Measurements from ENCODE around the gene AKAP6. TPM values are rescaled to one million over a fixed set of nuclear protein-coding genes. Genes with fewer than 3 reads are reported as not detected.

Gene AKAP6
- total RNA-seq, 2 experiments from 2014 or later, result 0.62 to 0.67 TPM

DNA sequence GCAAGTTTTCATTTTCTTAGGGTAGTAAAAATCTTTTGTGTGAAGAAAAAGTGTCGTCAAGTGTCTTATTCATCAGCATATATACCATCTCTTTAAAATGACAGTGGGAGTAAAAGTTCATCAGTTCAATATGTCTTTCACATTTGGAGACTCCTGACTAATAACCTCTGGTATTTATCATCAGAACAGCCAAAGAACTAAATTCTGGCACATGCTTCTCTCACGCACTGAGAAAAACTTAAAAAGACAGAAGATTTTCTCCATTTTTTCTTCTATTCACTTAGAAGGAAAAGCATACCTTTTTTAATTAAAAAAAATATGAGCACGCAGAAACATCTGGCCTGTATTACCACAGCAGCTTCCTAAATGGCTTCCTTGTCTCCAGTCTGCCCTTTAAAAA is 265.7 kb downstream of the AKAP6 start:
- no peaks in the 10 kb centered on the region for H3K9me3 Mint-ChIP-seq
- CTCF ChIA-PET, result no interaction called here
- H3K4me1 Mint-ChIP-seq, result no peaks in the 10 kb centered on the region
- POLR2A ChIA-PET, result no interaction called here
- no peak overlapping the region for H3K4me3 Mint-ChIP-seq
- no peak for DNase-seq
- H3K27me3 Mint-ChIP-seq, result no peaks in the 10 kb centered on the region
- no peaks in the 10 kb centered on the region for H3K36me3 Mint-ChIP-seq (ENCODE audit: low read depth)
- no peak overlapping the region for H3K27ac Mint-ChIP-seq

DNA sequence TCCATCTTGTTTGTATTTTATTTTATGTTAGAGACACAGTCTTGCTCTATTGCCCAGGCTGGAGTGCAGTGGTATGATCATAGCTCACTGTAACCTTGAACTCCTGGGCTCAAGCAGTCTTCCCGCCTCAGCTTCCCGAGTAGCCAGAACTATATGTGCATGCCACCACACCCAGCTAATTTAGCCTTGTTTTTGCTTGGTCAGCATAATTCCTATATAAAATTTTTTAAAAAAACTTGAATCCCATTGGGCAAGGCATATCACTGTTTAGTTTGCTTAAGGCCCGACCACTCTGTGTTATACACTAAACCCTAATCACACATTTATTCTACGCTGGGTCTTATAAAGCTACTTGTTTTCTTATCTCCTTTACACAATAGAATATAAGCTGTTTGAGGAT is 266.4 kb downstream of the AKAP6 start:
- Mint-ChIP-seq H3K36me3 (ENCODE audit: low read depth) (no peaks in the 10 kb centered on the region), H3K4me3 (no peak overlapping the region), H3K27me3 (no peaks in the 10 kb centered on the region), H3K9me3 (no peaks in the 10 kb centered on the region), H3K27ac (no peak overlapping the region), H3K4me1 (no peaks in the 10 kb centered on the region)
- no peak for DNase-seq
- CTCF ChIA-PET, result no interaction called here
- POLR2A ChIA-PET, result interaction anchor here (0.5 kb wide), 1 partner anchor 1060 kb away, joined by 3 read pairs; no protein-coding TSS in a partner anchor

DNA sequence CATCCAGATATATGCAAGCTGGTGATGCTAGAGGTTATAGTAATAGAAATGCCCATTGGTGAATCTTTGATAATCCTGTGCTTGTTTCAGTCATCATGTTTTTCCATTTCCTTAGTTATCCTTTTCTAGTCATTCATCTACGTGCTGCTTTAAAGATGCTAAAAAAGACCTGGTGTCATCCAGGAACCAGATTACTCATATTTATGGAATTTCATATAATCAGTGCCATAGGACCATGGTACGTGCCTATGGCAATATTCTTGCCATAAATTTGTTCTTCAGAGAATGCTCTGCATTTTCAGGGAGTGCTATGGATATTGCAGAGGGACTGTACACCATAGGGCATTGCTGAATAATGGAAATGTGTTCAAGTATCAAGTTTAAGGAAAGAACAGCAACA is 267.3 kb downstream of the AKAP6 start:
- no peak overlapping the region for H3K27ac Mint-ChIP-seq
- no peaks in the 10 kb centered on the region for H3K27me3 Mint-ChIP-seq
- no peak overlapping the region for H3K4me3 Mint-ChIP-seq
- no peak for DNase-seq
- CTCF ChIA-PET, result no interaction called here
- H3K36me3 Mint-ChIP-seq (ENCODE audit: low read depth), result no peaks in the 10 kb centered on the region
- H3K4me1 Mint-ChIP-seq, result no peaks in the 10 kb centered on the region
- POLR2A ChIA-PET, result no interaction called here
- H3K9me3 Mint-ChIP-seq, result no peaks in the 10 kb centered on the region

DNA sequence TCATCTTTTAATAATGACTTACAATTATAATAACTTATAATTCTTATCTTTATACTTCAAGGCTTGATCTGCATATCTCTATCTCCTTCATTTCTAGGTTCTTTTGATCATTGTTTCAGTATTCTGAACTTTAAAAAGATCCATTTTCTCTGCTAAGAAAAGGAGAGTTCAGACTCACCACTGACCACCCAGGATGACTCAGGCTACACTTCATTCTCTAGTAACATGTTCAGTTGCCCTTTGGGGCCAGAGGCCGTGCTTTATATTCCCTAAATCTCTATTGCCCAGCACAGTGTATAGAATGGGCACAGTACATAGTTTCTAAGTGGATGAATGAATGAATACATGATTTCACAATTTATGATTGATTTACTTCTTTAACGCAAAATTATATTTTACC is 268.7 kb downstream of the AKAP6 start:
- CTCF ChIA-PET, result no interaction called here
- no peaks in the 10 kb centered on the region for H3K36me3 Mint-ChIP-seq (ENCODE audit: low read depth)
- H3K27ac Mint-ChIP-seq, result no peak overlapping the region
- no peaks in the 10 kb centered on the region for H3K9me3 Mint-ChIP-seq
- H3K27me3 Mint-ChIP-seq, result peaks cover under 1% of the 10 kb centered on the region
- POLR2A ChIA-PET, result no interaction called here
- DNase-seq, result no peak
- H3K4me3 Mint-ChIP-seq, result no peak overlapping the region
- no peaks in the 10 kb centered on the region for H3K4me1 Mint-ChIP-seq

DNA sequence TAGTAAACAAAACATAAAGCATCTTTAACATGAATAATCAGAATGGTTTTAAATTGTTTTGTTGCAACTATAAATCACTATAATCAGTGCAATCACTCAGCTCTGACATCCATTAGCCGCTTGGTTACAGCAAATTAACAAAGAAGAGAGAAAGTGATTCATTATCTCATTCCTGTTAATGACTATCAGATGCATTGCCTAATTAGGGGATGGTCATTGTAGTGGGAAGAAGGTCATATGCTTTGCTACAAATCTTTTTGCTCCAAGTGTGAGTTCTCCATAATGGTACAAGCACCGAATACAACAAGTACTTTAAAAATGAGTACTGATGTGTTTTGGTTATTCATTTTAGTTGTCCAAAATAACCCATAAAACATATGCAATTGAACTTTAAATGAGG is 272.0 kb downstream of the AKAP6 start:
- DNase-seq, result no peak
- CTCF ChIA-PET, result interaction anchor here (0.6 to 0.9 kb wide), 2 partner anchors 98 to 338 kb away, joined by 3 to 4 read pairs; no protein-coding TSS in a partner anchor
- POLR2A ChIA-PET, result no interaction called here
- Mint-ChIP-seq H3K9me3 (no peaks in the 10 kb centered on the region), H3K27me3 (peaks cover 2% of the 10 kb centered on the region), H3K4me3 (no peak overlapping the region), H3K27ac (no peak overlapping the region), H3K4me1 (no peaks in the 10 kb centered on the region), H3K36me3 (ENCODE audit: low read depth) (no peaks in the 10 kb centered on the region)

DNA sequence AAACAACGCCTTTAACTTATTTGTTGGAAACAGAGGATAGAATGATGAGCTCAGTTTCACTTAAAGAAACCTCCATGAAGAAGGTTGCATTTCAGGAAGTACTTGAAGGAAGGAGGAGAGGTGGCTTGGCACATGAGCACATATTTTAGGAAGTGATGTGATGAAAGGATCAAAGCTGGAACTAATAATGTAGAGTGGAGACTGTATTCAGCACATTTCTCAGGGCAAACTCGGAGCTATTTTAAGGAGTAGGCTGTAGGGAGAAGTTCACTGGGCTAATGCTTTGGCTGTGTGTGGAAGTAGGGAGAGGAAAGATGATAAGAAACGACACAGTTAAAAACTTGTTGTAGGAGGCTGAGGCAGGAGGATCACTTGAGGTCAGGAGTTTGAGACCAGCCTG is 272.8 kb downstream of the AKAP6 start:
- H3K9me3 Mint-ChIP-seq, result no peaks in the 10 kb centered on the region
- H3K27me3 Mint-ChIP-seq, result peaks cover 2% of the 10 kb centered on the region
- H3K36me3 Mint-ChIP-seq (ENCODE audit: low read depth), result no peaks in the 10 kb centered on the region
- no peak overlapping the region for H3K27ac Mint-ChIP-seq
- H3K4me1 Mint-ChIP-seq, result no peaks in the 10 kb centered on the region
- no peak overlapping the region for H3K4me3 Mint-ChIP-seq
- DNase-seq, result no peak
- ChIA-PET POLR2A (no interaction called here), CTCF (interaction anchor here (0.6 kb wide), 1 partner anchor 337 kb away, joined by 4 read pairs; no protein-coding TSS in a partner anchor)

DNA sequence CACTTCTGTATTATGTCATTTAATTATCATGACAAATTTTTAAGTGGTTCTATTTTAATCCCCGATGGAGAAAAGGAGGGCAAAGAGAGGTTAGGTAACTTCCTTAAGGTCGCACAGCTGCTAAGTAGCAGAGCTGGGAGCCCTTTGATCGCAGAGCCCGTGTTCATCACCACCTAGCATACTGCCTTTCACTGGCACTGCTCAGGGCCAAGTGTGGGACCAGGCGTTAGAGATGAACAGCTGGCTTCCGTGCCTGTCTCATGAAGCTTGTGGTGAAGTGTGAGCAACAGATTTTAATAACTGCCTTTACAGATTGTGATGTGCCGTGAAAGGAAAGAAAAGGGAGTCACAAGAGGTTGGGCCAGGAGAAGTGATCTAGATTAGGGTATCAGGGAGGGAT is 273.6 kb downstream of the AKAP6 start:
- Mint-ChIP-seq H3K4me3 (no peak overlapping the region), H3K9me3 (no peaks in the 10 kb centered on the region), H3K36me3 (ENCODE audit: low read depth) (no peaks in the 10 kb centered on the region), H3K27ac (no peak overlapping the region), H3K4me1 (no peaks in the 10 kb centered on the region), H3K27me3 (peaks cover 2% of the 10 kb centered on the region)
- ChIA-PET POLR2A (no interaction called here), CTCF (no interaction called here)
- DNase-seq, result no peak

DNA sequence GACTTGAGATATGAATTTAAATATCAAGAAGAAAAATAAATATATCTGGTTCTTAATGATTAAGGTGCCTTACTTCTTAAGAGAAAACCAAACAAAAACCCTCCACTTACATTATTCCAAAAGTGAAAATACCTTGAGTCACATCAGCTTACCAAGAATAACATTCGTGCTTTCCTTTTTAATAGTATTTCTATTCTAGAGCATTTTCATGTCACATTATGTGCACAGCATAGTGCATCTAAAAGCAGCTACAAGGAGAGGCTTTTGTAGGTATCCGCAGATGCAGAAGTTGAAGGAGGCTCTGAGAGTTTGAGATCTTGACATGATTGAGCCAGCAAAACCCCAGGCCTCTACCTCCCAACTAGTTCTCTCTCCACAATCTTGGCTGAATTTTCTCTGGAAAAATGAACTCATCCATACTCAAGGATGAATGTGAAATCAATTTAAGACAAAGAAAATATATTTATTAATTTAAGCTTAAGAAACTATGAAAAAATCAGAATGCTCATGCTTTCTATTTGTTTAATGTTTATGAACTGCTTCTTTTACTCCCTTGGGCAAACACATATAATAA is 275.0 kb downstream of the AKAP6 start:
- POLR2A ChIA-PET, result no interaction called here
- no peaks in the 10 kb centered on the region for H3K36me3 Mint-ChIP-seq (ENCODE audit: low read depth)
- no peak for DNase-seq
- CTCF ChIA-PET, result no interaction called here
- H3K9me3 Mint-ChIP-seq, result no peaks in the 10 kb centered on the region
- H3K4me1 Mint-ChIP-seq, result no peaks in the 10 kb centered on the region
- peaks cover 2% of the 10 kb centered on the region for H3K27me3 Mint-ChIP-seq
- no peak overlapping the region for H3K27ac Mint-ChIP-seq
- no peak overlapping the region for H3K4me3 Mint-ChIP-seq

DNA sequence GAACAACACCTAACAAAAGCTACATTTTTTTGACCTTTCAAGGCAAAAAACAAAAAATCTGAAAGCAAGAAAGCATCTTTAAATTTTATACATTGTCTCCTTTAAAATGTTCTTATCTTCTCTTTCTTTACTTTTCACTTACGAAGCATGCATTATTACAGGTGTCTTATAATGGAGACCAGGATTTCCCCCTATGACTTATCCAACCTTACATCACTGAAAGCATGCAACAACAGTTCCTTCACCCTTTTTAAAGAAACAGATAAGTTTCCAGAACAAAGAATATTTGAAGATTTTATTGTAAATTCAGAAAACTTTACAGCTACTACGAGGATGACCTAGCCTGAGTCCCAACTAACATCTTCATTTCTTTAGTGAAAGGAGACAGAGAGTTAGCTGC is 277.2 kb downstream of the AKAP6 start:
- no peaks in the 10 kb centered on the region for H3K4me1 Mint-ChIP-seq
- no peaks in the 10 kb centered on the region for H3K9me3 Mint-ChIP-seq
- H3K27me3 Mint-ChIP-seq, result peaks cover 2% of the 10 kb centered on the region
- ChIA-PET POLR2A (no interaction called here), CTCF (no interaction called here)
- no peaks in the 10 kb centered on the region for H3K36me3 Mint-ChIP-seq (ENCODE audit: low read depth)
- no peak overlapping the region for H3K4me3 Mint-ChIP-seq
- no peak for DNase-seq
- H3K27ac Mint-ChIP-seq, result no peak overlapping the region

DNA sequence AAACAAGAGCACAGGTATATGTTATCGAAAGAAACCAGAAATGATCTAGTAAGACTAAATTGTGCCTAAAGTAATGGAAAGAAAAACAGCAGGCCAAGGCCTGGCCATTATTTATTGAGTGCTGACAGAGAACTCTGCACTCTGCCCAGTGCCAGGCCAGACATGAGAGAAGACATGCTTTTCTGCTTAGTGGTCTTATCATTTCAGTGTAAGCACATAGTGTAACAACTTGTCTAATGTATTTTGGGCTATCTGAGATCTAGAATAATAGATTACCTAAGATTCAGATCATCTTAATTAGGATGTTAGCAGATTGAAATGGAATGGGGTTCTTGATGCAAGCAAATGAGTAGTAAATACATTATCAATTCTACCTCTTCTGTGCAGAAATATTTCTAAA is 278.3 kb downstream of the AKAP6 start:
- ChIA-PET CTCF (no interaction called here), POLR2A (no interaction called here)
- DNase-seq, result no peak
- no peaks in the 10 kb centered on the region for H3K9me3 Mint-ChIP-seq
- peaks cover 2% of the 10 kb centered on the region for H3K27me3 Mint-ChIP-seq
- no peaks in the 10 kb centered on the region for H3K36me3 Mint-ChIP-seq (ENCODE audit: low read depth)
- no peak overlapping the region for H3K27ac Mint-ChIP-seq
- H3K4me3 Mint-ChIP-seq, result no peak overlapping the region
- no peaks in the 10 kb centered on the region for H3K4me1 Mint-ChIP-seq

DNA sequence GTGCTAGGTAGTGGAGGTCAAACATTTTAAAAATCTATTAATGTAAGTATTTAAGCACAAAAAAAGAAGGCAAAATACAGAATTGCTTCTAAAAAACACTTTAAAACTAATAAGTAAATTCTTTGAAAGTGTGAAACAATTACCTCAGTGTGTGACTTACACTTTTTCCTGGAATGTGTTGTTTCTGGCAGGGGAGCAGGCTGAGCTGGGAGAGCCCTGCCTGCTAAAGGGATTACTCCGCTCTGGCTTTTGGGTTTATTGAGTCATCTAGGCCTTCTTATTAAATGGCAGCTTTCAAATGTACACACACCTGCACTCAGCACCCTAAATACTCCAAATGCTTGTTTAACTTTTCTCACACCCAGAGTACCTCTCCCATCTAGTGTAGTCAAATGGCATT is 279.8 kb downstream of the AKAP6 start:
- DNase-seq, result no peak

DNA sequence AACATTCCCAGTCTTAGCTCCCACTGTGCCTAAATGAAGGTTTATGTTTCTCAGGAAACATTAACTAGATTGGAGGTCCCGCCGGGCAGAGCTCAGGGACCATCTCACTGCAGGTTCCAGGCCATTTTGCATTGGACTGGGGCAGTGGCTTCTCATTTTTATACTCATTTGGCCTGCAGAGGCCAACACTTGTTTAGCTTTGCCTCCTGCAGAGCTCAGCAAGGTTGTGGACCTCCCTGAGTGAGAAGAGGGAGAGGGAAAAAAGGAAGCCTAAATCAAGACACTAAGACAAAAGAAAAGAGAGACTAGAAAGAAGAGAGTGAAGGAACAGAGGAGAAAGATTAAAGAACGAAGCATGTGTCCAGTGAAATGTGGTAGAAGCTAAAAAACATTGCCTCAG is 280.3 kb downstream of the AKAP6 start:
- CTCF ChIA-PET, result interaction anchor here (0.6 kb wide), 1 partner anchor 112 kb away, joined by 3 read pairs; no protein-coding TSS in a partner anchor
- Mint-ChIP-seq H3K27ac (no peak overlapping the region), H3K36me3 (ENCODE audit: low read depth) (no peaks in the 10 kb centered on the region), H3K4me3 (no peak overlapping the region), H3K9me3 (no peaks in the 10 kb centered on the region), H3K4me1 (no peaks in the 10 kb centered on the region), H3K27me3 (no peaks in the 10 kb centered on the region)
- POLR2A ChIA-PET, result no interaction called here
- no peak for DNase-seq

More for the DNA sequence above, 279.8 kb downstream of the AKAP6 start:
- Mint-ChIP-seq H3K27me3 (no peaks in the 10 kb centered on the region), H3K9me3 (no peaks in the 10 kb centered on the region), H3K4me3 (no peak overlapping the region), H3K27ac (no peak overlapping the region), H3K36me3 (ENCODE audit: low read depth) (no peaks in the 10 kb centered on the region), H3K4me1 (no peaks in the 10 kb centered on the region)
- ChIA-PET CTCF (no interaction called here), POLR2A (no interaction called here)

DNA sequence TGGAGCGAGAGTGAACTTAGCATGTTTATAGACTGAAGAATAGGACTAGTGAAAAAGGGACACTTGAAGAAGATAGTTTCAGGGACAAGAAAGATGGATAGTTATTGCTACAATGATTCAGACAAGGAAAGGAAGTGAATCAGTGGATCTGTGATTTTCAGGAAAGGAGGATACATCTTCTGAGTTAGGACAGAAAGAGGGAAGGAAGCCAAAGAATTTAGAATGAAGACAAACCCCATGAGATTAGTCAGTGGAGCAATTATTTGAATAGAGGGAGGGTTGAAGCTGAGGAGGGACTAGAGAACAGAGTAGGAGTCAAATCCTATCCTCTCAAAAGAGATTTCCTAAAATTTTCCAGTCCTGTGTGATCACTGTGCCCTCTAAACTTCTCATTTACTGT is 282.7 kb downstream of the AKAP6 start:
- Mint-ChIP-seq H3K27ac (no peak overlapping the region), H3K9me3 (peaks cover 1% of the 10 kb centered on the region), H3K4me3 (no peak overlapping the region), H3K36me3 (ENCODE audit: low read depth) (no peaks in the 10 kb centered on the region), H3K27me3 (no peaks in the 10 kb centered on the region), H3K4me1 (no peaks in the 10 kb centered on the region)
- ChIA-PET CTCF (no interaction called here), POLR2A (no interaction called here)
- DNase-seq, result no peak

DNA sequence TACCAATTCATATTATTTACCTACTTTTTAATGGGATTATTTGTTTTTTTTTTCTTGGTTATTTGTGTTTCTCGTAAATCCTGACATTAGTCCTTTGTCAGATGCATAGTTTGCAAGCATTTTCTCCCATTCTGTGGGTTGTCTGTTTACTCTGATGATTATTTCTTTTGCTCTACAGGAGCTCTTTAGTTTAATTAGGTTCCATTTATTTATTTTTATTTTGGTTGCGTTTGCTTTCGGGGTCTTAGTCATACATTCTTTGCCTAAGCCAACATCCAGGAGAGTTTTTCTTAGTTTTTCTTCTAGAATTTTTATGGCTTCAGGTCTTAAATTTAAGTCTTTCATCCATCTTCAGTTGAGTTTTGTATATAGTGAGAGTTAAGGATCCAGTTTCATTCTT is 289.9 kb downstream of the AKAP6 start:
- DNase-seq, result no peak
- no peak overlapping the region for H3K4me3 Mint-ChIP-seq
- H3K27me3 Mint-ChIP-seq, result no peaks in the 10 kb centered on the region
- peaks cover 4% of the 10 kb centered on the region for H3K9me3 Mint-ChIP-seq
- CTCF ChIA-PET, result no interaction called here
- H3K27ac Mint-ChIP-seq, result no peak overlapping the region
- POLR2A ChIA-PET, result no interaction called here
- H3K4me1 Mint-ChIP-seq, result peaks cover 2% of the 10 kb centered on the region
- no peaks in the 10 kb centered on the region for H3K36me3 Mint-ChIP-seq (ENCODE audit: low read depth)

Measured in activated CD4-positive, alpha-beta T cell treated with anti-CD3 and anti-CD28 coated beads, Interleukin-2, amount 10 ng/mL, durations not matched to agents 7 days and 5 days (primary cell).